ENCODE data around the gene CSRP2. TPM values are rescaled to one million over a fixed set of nuclear protein-coding genes. Genes with fewer than 3 reads are reported as not detected.

CSRP2 gene
- total RNA-seq, 1 experiment from 2014 or later, result 46.6 TPM

GRCh38 chr12:76898442-76898841 lies 19.6 kb upstream of the CSRP2 start:
- intact Hi-C loops (cut with micrococcal nuclease; ENCODE audit: unreplicated experiment), result no loop called here
- peaks cover 26% of the 10 kb centered on the region for H3K4me1 ChIP-seq (ENCODE audit: insufficient read depth, low read length, poor library complexity, severe bottlenecking)
- no peaks in the 10 kb centered on the region for H3K27me3 ChIP-seq (replicated peaks; ENCODE audit: insufficient read depth, low read depth, low read length, poor library complexity)
- no peak for TF ChIP-seq CTCF (conservative IDR thresholded peaks at IDR 0.05; ENCODE audit: low read depth, low read length)
- TF ChIP-seq EZH2 (IDR thresholded peaks at IDR 0.05; ENCODE audit: borderline replicate concordance, low read depth, low read length, poor library complexity, severe bottlenecking), result no peak
- no peak overlapping the region for H3K27ac ChIP-seq (ENCODE audit: low read depth, low read length, poor library complexity, severe bottlenecking)
- peaks cover 9% of the 10 kb centered on the region for H3K9me3 ChIP-seq (ENCODE audit: low read depth, low read length, poor library complexity, severe bottlenecking)
- CTCF ChIA-PET, result no interaction called here
- BruUV-seq (replicated peaks), result no TSS peak
- POLR2A ChIA-PET (ENCODE audit: low non-redundant PET), result interaction anchor here (0.6 kb wide), 1 partner anchor 453 kb away, joined by 3 read pairs; no protein-coding TSS in a partner anchor
- H3K36me3 ChIP-seq (ENCODE audit: insufficient read depth, low read length, poor library complexity, severe bottlenecking), result no peaks in the 10 kb centered on the region
- no peak for DNase-seq (ENCODE audit: low spot score)
- no peak overlapping the region for H3K4me3 ChIP-seq (ENCODE audit: low read depth, low read length, poor library complexity, severe bottlenecking)

GRCh38 chr12:76896274-76896673 lies 17.5 kb upstream of the CSRP2 start:
- BruUV-seq (replicated peaks), result no TSS peak
- intact Hi-C loops (cut with micrococcal nuclease; ENCODE audit: unreplicated experiment), result no loop called here
- H3K9me3 ChIP-seq (ENCODE audit: low read depth, low read length, poor library complexity, severe bottlenecking), result peaks cover 9% of the 10 kb centered on the region
- no peak for DNase-seq (ENCODE audit: low spot score)
- H3K27ac ChIP-seq (ENCODE audit: low read depth, low read length, poor library complexity, severe bottlenecking), result no peak overlapping the region
- no peak for TF ChIP-seq EZH2 (IDR thresholded peaks at IDR 0.05; ENCODE audit: borderline replicate concordance, low read depth, low read length, poor library complexity, severe bottlenecking)
- no peak for TF ChIP-seq CTCF (conservative IDR thresholded peaks at IDR 0.05; ENCODE audit: low read depth, low read length)
- H3K4me3 ChIP-seq (ENCODE audit: low read depth, low read length, poor library complexity, severe bottlenecking), result no peak overlapping the region
- peaks cover 24% of the 10 kb centered on the region for H3K4me1 ChIP-seq (ENCODE audit: insufficient read depth, low read length, poor library complexity, severe bottlenecking)
- H3K36me3 ChIP-seq (ENCODE audit: insufficient read depth, low read length, poor library complexity, severe bottlenecking), result no peaks in the 10 kb centered on the region
- H3K27me3 ChIP-seq (replicated peaks; ENCODE audit: insufficient read depth, low read depth, low read length, poor library complexity), result no peaks in the 10 kb centered on the region
- ChIA-PET CTCF (no interaction called here), POLR2A (ENCODE audit: low non-redundant PET) (no interaction called here)

- POLR2A ChIA-PET (ENCODE audit: low non-redundant PET), result no interaction called here
- Histone ChIP-seq H3K4me3 (ENCODE audit: low read depth, low read length, poor library complexity, severe bottlenecking) (no peak overlapping the region), H3K36me3 (ENCODE audit: insufficient read depth, low read length, poor library complexity, severe bottlenecking) (no peaks in the 10 kb centered on the region), H3K9me3 (ENCODE audit: low read depth, low read length, poor library complexity, severe bottlenecking) (peaks cover 9% of the 10 kb centered on the region), H3K27me3 (replicated peaks; ENCODE audit: insufficient read depth, low read depth, low read length, poor library complexity) (no peaks in the 10 kb centered on the region), H3K4me1 (ENCODE audit: insufficient read depth, low read length, poor library complexity, severe bottlenecking) (peaks cover 24% of the 10 kb centered on the region), H3K27ac (ENCODE audit: low read depth, low read length, poor library complexity, severe bottlenecking) (no peak overlapping the region)
- no peak for TF ChIP-seq CTCF (conservative IDR thresholded peaks at IDR 0.05; ENCODE audit: low read depth, low read length)
- no peak for TF ChIP-seq EZH2 (IDR thresholded peaks at IDR 0.05; ENCODE audit: borderline replicate concordance, low read depth, low read length, poor library complexity, severe bottlenecking)
- intact Hi-C loops (cut with micrococcal nuclease; ENCODE audit: unreplicated experiment), result no loop called here
- DNase-seq (ENCODE audit: low spot score), result no peak
- CTCF ChIA-PET, result no interaction called here
- BruUV-seq (replicated peaks), result no TSS peak
Observed at GRCh38 chr12:76895796-76896195, 17.0 kb upstream of the CSRP2 start.

Data from A673 (cell line).